Measurements from ENCODE around the gene JCAD.
"Not testable (repeated sequence)": the region's sequence is repeated elsewhere in the genome, so short reads cannot be mapped to it uniquely, and the experiment has no call there.

JCAD gene

GRCh38 chr10:29998142-29998808, 61.1 kb downstream of the JCAD start:
- peak; percentile 85 for DNase-seq (ENCODE audit: low spot score)
- FAIRE-seq, result peak; percentile 100

GRCh38 chr10:29994811-29995210, 64.6 kb downstream of the JCAD start:
- no peak for DNase-seq (ENCODE audit: low spot score)
- no peak for FAIRE-seq

GRCh38 chr10:29993319-29993915, 66.0 kb downstream of the JCAD start:
- DNase-seq (ENCODE audit: low spot score) (no peak), FAIRE-seq (no peak)

GRCh38 chr10:29992914-29993313, 66.5 kb downstream of the JCAD start:
- FAIRE-seq, result no peak
- DNase-seq (ENCODE audit: low spot score), result no peak

GRCh38 chr10:29991382-29991781, 68.0 kb downstream of the JCAD start:
- FAIRE-seq (no peak), DNase-seq (ENCODE audit: low spot score) (no peak)

GRCh38 chr10:29987471-29987870, 71.9 kb downstream of the JCAD start:
- no peak for DNase-seq (ENCODE audit: low spot score)
- FAIRE-seq, result no peak

- FAIRE-seq (no peak), DNase-seq (ENCODE audit: low spot score) (no peak)
Measured at GRCh38 chr10:29982997-29983648, 76.3 kb downstream of the JCAD start.

- DNase-seq (ENCODE audit: low spot score), result no peak
- no peak for FAIRE-seq
Measured at GRCh38 chr10:29981510-29981909, 77.9 kb downstream of the JCAD start.

GRCh38 chr10:29980084-29980483, 79.3 kb downstream of the JCAD start:
- no peak for DNase-seq (ENCODE audit: low spot score)
- no peak for FAIRE-seq

- FAIRE-seq, result not testable (repeated sequence)
Measured at GRCh38 chr10:29979421-29979779, 80.0 kb downstream of the JCAD start.

GRCh38 chr10:29977171-29977570, 82.2 kb downstream of the JCAD start:
- FAIRE-seq, result no peak
- no peak for DNase-seq (ENCODE audit: low spot score)

More at GRCh38 chr10:29979421-29979779, 80.0 kb downstream of the JCAD start:
- not testable (repeated sequence) for DNase-seq (ENCODE audit: low spot score)

- FAIRE-seq (no peak), DNase-seq (ENCODE audit: low spot score) (no peak)
Measured at GRCh38 chr10:29976134-29976533, 83.3 kb downstream of the JCAD start.

- FAIRE-seq (no peak), DNase-seq (ENCODE audit: low spot score) (no peak)
Measured at GRCh38 chr10:29974773-29975172, 84.6 kb downstream of the JCAD start.

GRCh38 chr10:29973921-29974320, 85.5 kb downstream of the JCAD start:
- no peak for FAIRE-seq

GRCh38 chr10:29970576-29970975, 88.8 kb downstream of the JCAD start:
- DNase-seq (ENCODE audit: low spot score) (no peak), FAIRE-seq (no peak)

More at GRCh38 chr10:29973921-29974320, 85.5 kb downstream of the JCAD start:
- DNase-seq (ENCODE audit: low spot score), result no peak

- FAIRE-seq (no peak), DNase-seq (ENCODE audit: low spot score) (no peak)
Measured at GRCh38 chr10:29970012-29970396, 89.4 kb downstream of the JCAD start.

- DNase-seq (ENCODE audit: low spot score), result no peak
- no peak for FAIRE-seq
Measured at GRCh38 chr10:29969255-29970011, 90.0 kb downstream of the JCAD start.

- DNase-seq (ENCODE audit: low spot score) (no peak), FAIRE-seq (peak; percentile 98)
Measured at GRCh38 chr10:29968585-29968984, 90.8 kb downstream of the JCAD start.

- no peak for DNase-seq (ENCODE audit: low spot score)
- FAIRE-seq, result no peak
Measured at GRCh38 chr10:29966269-29966668, 93.1 kb downstream of the JCAD start.

Measured in urothelium cell line (cell line).